Mucosa of rectum (tissue), 2 donors: ENCODE measurements around the gene C1QTNF7.

Source experiments
- H3K27ac ChIP-seq, 2 donors: one replicate each; pipeline ENCODE4 v1.7.0; 2013; ENCODE audit warnings: inconsistent platforms in 2 of 2, low read depth in 2 of 2, low read length in 2 of 2
- H3K27me3 ChIP-seq, 2 donors: one replicate each; pipeline ENCODE4 v1.7.0; 2013; ENCODE audit warnings: low read length in 2 of 2; ENCODE audit not compliant: control insufficient read depth in 2 of 2, insufficient read depth in 2 of 2
- H3K36me3 ChIP-seq, 2 donors: one replicate each; pipeline ENCODE4 v1.7.0; 2013; ENCODE audit warnings: low read length in 2 of 2; ENCODE audit not compliant: control insufficient read depth in 2 of 2, insufficient read depth in 2 of 2
- H3K4me1 ChIP-seq, 2 donors: one replicate each; pipeline ENCODE4 v1.7.0; 2013; ENCODE audit warnings: low read length in 2 of 2, mild to moderate bottlenecking in 1 of 2; ENCODE audit not compliant: control insufficient read depth in 2 of 2, insufficient read depth in 2 of 2
- H3K4me3 ChIP-seq, 2 donors: one replicate each; pipeline ENCODE4 v1.7.0; 2013; ENCODE audit warnings: low read length in 2 of 2
- H3K9ac ChIP-seq, 2 donors: one replicate each; pipeline ENCODE4 v1.7.0; 2013; ENCODE audit warnings: low read length in 2 of 2, low read depth in 1 of 2, mild to moderate bottlenecking in 1 of 2
- H3K9me3 ChIP-seq, 2 donors: one replicate each; pipeline ENCODE4 v1.7.0; 2013; ENCODE audit warnings: low read length in 2 of 2; ENCODE audit not compliant: control insufficient read depth in 2 of 2
- donor health status: healthy.
- donor health status: Normal muscosa, but diverticular disease.

The C1QTNF7 gene

DNA sequence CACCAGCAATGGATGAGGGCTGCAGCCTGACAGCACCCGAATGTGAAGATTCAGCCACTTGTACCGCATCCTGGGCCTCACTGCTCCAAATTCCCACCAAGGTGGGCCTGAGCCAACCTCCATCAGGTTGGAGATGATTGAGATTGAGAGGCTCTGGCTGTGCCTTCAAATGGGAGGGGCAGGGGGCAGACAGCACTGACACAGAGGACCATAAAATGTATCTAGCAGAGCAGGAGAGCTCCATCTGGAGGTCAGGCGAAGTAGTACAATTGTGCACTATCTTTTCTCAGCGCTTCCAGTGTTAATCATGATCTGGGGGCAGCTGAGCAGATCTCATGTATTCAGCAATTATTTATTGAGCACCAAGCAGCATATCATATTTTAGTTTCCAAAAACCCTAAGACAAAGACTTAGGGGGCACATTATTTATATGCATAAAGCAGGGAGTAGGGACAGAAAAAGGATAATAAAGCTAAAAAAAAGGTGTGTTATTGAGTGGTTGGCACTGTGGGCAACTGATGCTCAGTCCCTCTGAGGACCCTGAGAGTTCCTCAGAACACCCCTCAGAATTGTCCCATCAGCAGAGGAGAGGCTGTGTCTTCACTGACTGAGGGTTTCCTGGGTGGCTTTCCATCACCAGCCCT, 31.6 kb upstream of the C1QTNF7 start:
- Histone ChIP-seq H3K9me3 (no peaks in the 10 kb centered on the region), H3K36me3 (no peaks in the 10 kb centered on the region), H3K4me3 (no peak overlapping the region), H3K27ac (no peak overlapping the region), H3K9ac (no peak overlapping the region), H3K4me1 (no peaks in the 10 kb centered on the region), H3K27me3 (no peaks in the 10 kb centered on the region)

DNA sequence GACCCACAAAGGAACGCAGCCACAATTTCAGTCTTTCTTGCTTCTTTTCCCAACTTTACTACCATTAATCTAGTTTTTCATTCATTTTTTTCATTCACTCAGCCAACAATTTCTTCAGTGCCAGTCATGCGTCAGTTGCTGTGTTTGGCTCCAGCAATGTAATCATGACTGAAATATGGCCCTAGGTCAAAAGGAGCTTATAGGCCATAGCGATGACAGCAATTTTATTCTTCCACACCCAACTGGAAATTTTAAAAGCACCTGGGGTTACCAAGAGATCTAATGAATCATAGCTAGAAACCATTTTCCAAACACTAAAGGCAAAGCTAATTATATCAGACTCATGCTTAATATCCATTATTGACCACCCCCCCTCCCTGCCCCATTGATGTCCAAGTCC, 29.8 kb upstream of the C1QTNF7 start:
- Histone ChIP-seq H3K9me3 (no peaks in the 10 kb centered on the region), H3K9ac (no peak overlapping the region), H3K4me3 (no peak overlapping the region), H3K4me1 (no peaks in the 10 kb centered on the region), H3K27me3 (no peaks in the 10 kb centered on the region), H3K36me3 (no peaks in the 10 kb centered on the region), H3K27ac (no peak overlapping the region)

DNA sequence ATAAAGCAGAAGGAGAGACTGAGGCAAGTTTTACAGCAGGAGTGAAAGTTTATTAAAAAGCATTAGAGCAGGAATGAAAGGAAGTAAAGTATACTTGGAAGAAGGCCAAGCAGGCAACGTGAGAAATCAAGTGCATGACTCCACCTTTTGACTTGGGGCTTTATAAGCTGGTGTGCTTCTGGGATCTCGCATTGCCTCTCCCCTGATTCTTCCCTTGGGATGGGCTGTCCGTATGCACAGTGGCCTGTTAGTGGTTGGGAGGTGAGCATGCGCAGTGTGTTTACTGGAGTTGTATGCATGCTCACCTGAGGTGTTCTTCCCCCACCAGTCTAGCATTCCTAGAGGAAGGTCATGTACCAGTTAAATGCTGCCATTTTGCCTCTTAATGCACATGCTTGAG, 29.1 kb upstream of the C1QTNF7 start:
- Histone ChIP-seq H3K27ac (no peak overlapping the region), H3K4me3 (no peak overlapping the region), H3K36me3 (no peaks in the 10 kb centered on the region), H3K9me3 (no peaks in the 10 kb centered on the region), H3K27me3 (no peaks in the 10 kb centered on the region), H3K9ac (no peak overlapping the region), H3K4me1 (no peaks in the 10 kb centered on the region)

DNA sequence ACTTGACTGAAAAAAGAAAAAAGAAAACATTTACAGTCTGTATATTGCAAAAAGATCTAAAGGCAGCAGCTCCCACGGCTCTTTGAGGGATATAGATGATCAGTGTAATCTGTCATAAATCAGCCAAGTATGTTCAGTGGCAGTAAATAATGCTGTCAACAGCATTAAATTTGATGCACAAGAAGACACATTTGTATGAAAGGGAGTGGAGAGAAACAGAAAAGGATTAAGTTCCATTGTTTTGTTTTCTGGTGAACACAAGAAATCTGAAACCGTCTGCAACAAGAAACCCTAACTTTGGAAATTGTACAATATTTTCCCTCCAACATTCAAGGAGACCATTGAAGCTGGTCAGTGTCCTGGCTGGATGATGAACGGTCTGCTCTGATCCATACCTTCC, 27.6 kb upstream of the C1QTNF7 start:
- Histone ChIP-seq H3K4me1 (peaks cover 0 to under 1% of the 10 kb centered on the region in 2 donors), H3K27ac (no peak overlapping the region), H3K9ac (no peak overlapping the region)

DNA sequence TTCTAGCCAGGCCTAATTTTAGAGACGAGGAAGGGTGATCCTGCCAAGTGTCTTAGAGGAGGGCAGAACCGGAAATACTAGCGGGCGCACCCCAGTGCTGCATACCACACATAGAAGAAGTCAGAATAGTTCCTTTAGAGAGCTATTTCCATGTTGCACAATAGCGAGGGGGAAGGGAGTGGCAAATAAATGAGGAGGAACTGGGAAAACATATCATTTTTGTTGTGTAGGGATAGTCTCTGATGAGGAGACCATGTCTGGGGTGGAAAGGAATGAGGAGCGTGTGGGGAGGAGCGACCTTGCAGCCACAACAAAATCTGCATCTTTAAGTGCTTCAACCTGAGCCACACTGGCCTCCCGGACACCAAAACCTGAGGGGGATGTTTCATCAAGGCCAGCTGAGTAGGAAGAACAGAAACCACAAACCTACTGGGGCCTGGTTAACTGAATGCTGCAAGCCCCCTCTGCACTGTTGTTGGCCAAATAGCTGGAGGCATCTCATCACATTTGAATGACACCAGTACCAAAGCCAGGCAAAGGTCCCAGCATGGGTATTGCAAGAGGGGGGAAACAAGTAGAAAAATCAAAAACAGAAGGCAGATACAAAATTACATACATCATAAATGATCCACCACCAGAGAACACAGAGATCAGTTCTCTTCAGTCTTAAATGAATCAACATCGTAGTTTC, 26.7 kb upstream of the C1QTNF7 start:
- H3K4me3 ChIP-seq = no peak overlapping the region
- H3K9ac ChIP-seq = no peak overlapping the region
- H3K27me3 ChIP-seq = no peaks in the 10 kb centered on the region
- H3K4me1 ChIP-seq = peaks cover 0 to 2% of the 10 kb centered on the region in 2 donors
- no peaks in the 10 kb centered on the region for H3K9me3 ChIP-seq
- peak overlapping the region in 1 of 2 donors; percentile 3 for H3K27ac ChIP-seq
- no peaks in the 10 kb centered on the region for H3K36me3 ChIP-seq

More for the DNA sequence above, 27.6 kb upstream of the C1QTNF7 start:
- Histone ChIP-seq H3K36me3 (no peaks in the 10 kb centered on the region), H3K9me3 (no peaks in the 10 kb centered on the region), H3K27me3 (no peaks in the 10 kb centered on the region), H3K4me3 (no peak overlapping the region)

DNA sequence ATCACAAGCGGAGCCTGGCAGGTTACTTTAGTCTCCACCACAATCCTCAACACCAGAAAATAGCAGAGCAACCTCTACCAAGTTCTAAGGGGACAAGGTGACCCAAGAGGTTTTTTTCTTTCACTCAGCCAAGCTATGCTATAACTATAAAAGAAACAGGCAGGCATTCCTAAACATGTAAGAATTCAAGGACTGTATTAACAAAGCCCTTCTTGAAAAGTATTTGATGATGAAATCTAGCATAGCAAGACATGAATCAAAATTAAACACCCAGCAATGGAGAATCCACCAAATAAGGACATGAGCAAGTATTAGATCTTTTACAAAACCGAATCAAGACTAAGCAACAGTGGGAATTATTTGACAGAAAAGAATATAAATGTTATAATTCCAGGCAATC, 25.7 kb upstream of the C1QTNF7 start:
- Histone ChIP-seq H3K4me1 (peaks cover 0 to 2% of the 10 kb centered on the region in 2 donors), H3K4me3 (no peak overlapping the region), H3K27me3 (no peaks in the 10 kb centered on the region), H3K9me3 (no peaks in the 10 kb centered on the region), H3K27ac (no peak overlapping the region), H3K9ac (no peak overlapping the region), H3K36me3 (no peaks in the 10 kb centered on the region)

DNA sequence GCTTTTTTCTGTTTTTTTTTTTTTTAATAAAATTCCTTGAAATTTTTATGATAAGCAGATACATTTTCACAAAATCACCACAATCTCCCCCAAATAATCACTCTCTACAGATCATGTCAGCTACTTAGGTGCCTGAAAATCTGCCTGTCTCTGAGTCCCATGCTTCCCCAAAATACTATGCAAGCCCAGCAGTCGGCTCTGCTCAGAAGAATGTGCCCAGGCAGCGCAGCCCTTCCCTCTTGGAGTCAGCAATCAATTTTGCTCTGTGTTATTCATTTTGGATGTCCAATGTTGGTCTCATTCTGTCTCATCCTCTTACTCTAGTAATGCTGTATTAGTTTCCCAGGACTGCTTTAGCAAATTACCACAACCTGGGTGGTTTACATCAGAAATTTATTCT, 24.9 kb upstream of the C1QTNF7 start:
- no peak overlapping the region for H3K9ac ChIP-seq
- no peak overlapping the region for H3K27ac ChIP-seq
- no peaks in the 10 kb centered on the region for H3K9me3 ChIP-seq
- H3K36me3 ChIP-seq = no peaks in the 10 kb centered on the region
- H3K27me3 ChIP-seq = no peaks in the 10 kb centered on the region
- H3K4me3 ChIP-seq = no peak overlapping the region
- peaks cover 0 to 2% of the 10 kb centered on the region in 2 donors for H3K4me1 ChIP-seq

DNA sequence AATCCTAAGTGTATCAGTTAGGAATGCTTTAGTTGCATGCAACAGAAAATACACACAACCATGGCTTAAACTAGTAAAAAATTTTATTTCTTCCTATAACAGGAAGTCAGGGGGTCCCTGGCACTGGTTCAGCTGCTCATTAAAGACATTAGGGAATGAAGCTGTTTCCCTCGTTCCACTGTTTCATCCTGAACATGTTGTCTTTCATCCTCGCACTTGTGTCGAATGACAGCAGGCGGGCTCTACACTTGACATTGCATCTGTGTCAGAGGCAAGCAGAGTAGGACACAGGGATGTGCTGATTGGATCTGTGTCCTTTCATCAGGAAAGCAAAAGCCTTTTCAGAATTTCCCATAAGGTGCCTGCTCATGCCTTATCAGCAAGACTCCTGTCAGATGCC, 22.8 kb upstream of the C1QTNF7 start:
- Histone ChIP-seq H3K4me3 (no peak overlapping the region), H3K4me1 (peaks cover 0 to 2% of the 10 kb centered on the region in 2 donors), H3K9me3 (no peaks in the 10 kb centered on the region), H3K9ac (no peak overlapping the region), H3K27ac (no peak overlapping the region), H3K27me3 (no peaks in the 10 kb centered on the region), H3K36me3 (no peaks in the 10 kb centered on the region)

DNA sequence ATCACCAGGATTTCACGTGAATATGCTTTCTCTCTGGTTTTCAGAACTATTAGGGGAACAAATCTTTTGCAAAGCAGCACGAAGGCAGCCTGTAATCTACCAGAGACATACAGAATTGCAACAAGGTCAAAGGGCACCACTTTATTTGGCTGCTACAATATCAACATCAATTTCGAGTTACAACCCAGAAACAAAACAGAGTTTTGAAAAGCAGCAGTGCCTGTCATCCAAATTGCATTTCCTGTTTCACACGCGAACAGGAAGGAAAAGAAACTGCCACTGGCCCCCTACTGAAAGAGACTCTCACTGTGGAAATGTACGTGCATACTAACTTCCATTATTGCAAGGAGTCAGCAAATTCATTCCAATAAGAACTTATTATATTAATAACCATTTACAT, 17.1 kb upstream of the C1QTNF7 start:
- H3K4me1 ChIP-seq = peaks cover 4 to 6% of the 10 kb centered on the region in 2 donors
- no peaks in the 10 kb centered on the region for H3K9me3 ChIP-seq
- H3K4me3 ChIP-seq = peak overlapping the region in 1 of 2 donors; percentile 42
- no peaks in the 10 kb centered on the region for H3K36me3 ChIP-seq
- H3K27ac ChIP-seq = no peak overlapping the region
- no peaks in the 10 kb centered on the region for H3K27me3 ChIP-seq
- no peak overlapping the region for H3K9ac ChIP-seq

DNA sequence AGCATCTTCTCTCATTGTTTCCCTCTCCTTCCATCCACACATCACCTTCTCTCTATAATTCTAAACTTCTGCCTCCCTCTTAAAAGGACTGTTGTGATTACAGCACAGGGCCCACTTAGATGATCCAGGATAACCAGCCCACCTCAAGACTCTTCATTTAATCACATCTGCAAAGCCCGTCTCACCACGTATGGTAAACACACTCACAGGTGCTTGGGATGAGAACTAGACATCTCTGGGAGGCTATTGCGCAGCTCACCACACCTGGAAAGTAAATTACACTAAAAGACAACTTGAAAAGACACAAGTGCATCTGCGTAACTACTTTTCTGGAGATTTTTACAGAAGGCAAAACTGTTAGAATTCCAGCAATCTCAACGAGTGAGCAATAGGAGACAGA, 15.4 kb upstream of the C1QTNF7 start:
- Histone ChIP-seq H3K4me3 (no peak overlapping the region), H3K9me3 (no peaks in the 10 kb centered on the region), H3K9ac (no peak overlapping the region), H3K4me1 (peaks cover 4 to 6% of the 10 kb centered on the region in 2 donors), H3K27ac (no peak overlapping the region), H3K27me3 (no peaks in the 10 kb centered on the region), H3K36me3 (no peaks in the 10 kb centered on the region)
